Stimulated activated effector memory CD8-positive, alpha-beta T cell treated with anti-CD3 and anti-CD28 coated beads, Interleukin-12 subunit alpha, Interleukin-12 subunit beta, amount 100 ng/mL, for 72 hours (primary cell): ENCODE results near the gene TEX22.
A peak's percentile ranks its signal among the peaks of the same experiment; 100 is the strongest.

ENCODE experiments used
- ATAC-seq: fragments of 150-1000 bp; cut with Tn5 transposase; 2 replicates; pipeline ENCODE4 v1.10.0; 2021
- DNase-seq, 2 donors: peaks; one replicate each; pipeline ENCODE4 v3.0.0; 2021 to 2022; ENCODE audit warnings: low spot score in 2 of 2
- H3K27ac Mint-ChIP-seq: one replicate; pipeline ENCODE4 v1.8.0; 2022; ENCODE audit warnings: mild to moderate bottlenecking, mixed read lengths
- H3K36me3 Mint-ChIP-seq: one replicate; pipeline ENCODE4 v1.8.0; 2022; ENCODE audit warnings: mild to moderate bottlenecking, mixed read lengths
- H3K4me1 Mint-ChIP-seq: one replicate; pipeline ENCODE4 v1.8.0; 2022; ENCODE audit warnings: mixed read lengths
- H3K4me3 Mint-ChIP-seq: one replicate; pipeline ENCODE4 v1.8.0; 2022; ENCODE audit warnings: mild to moderate bottlenecking, mixed read lengths
- H3K9me3 Mint-ChIP-seq: one replicate; pipeline ENCODE4 v1.8.0; 2022; ENCODE audit warnings: mixed read lengths

TEX22 gene

DNA sequence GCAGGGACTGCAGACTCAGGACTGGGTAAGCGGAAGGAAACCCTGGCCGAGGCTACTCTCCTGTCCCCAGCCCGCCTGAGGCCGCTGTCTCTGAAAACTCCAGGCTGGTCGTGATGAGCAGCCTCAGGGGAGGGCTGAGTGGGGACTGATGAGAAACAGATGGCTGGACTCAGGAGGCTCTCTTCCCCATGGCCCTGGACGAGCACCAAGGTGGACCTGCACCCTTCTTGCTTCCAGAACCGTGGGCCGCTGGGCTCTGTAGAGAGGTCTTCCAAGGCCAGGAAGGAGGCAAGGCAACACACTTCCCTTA, 1.1 kb downstream of the TEX22 start:
- Mint-ChIP-seq H3K9me3 (peaks cover 3% of the 10 kb centered on the region), H3K4me1 (peaks cover 24% of the 10 kb centered on the region), H3K4me3 (peak overlapping the region; percentile 79), H3K36me3 (peaks cover 28% of the 10 kb centered on the region), H3K27ac (peak overlapping the region; percentile 88)
- ATAC-seq (no peak), DNase-seq (no peak)

DNA sequence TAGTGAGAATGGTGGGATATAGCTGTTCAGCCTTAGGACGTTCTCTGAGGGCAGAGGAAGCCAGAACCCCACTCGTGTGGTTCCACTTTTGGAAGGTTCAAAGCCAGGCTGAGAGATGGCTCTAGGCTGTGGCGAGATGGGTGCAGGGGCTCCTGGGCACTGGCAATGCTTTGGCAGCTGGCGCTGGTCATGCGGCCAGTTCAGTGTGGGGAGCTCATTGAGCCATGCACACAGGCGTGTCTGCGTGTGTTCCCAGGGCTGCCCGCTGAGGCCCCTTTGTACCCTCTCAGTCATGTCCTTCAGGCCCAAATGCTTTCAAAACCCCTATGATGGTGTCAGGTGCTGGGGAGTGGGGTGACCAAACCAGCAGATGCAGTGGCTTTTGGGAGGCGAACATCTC, 1.7 kb downstream of the TEX22 start:
- H3K27ac Mint-ChIP-seq: no peak overlapping the region
- DNase-seq (no peak), ATAC-seq (no peak)
- H3K36me3 Mint-ChIP-seq: peaks cover 28% of the 10 kb centered on the region
- H3K4me3 Mint-ChIP-seq: peak overlapping the region; percentile 79
- peaks cover 27% of the 10 kb centered on the region for H3K4me1 Mint-ChIP-seq
- peaks cover 3% of the 10 kb centered on the region for H3K9me3 Mint-ChIP-seq

DNA sequence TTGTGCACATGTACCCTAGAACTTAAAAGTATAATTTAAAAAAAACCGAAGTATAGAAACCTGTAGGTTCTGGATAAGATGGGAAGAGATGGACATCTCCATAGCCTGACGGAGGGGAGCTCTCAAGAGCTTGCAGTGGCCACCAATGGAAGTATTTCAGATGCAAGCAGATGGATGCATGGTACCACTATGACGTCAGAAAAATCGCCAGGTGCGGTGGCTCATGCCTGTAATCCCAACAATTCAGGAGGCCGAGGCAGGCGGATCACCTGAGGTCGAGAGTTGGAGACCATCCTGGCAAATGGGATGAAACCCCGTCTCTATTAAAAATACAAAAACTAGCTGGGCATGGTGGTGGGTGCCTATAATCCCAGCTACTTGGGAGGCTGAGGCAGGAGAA, 3.4 kb downstream of the TEX22 start:
- peaks cover 27% of the 10 kb centered on the region for H3K4me1 Mint-ChIP-seq
- no peak overlapping the region for H3K4me3 Mint-ChIP-seq
- no peak overlapping the region for H3K27ac Mint-ChIP-seq
- peaks cover 3% of the 10 kb centered on the region for H3K9me3 Mint-ChIP-seq
- no peak for ATAC-seq
- DNase-seq: no peak
- H3K36me3 Mint-ChIP-seq: peaks cover 28% of the 10 kb centered on the region

DNA sequence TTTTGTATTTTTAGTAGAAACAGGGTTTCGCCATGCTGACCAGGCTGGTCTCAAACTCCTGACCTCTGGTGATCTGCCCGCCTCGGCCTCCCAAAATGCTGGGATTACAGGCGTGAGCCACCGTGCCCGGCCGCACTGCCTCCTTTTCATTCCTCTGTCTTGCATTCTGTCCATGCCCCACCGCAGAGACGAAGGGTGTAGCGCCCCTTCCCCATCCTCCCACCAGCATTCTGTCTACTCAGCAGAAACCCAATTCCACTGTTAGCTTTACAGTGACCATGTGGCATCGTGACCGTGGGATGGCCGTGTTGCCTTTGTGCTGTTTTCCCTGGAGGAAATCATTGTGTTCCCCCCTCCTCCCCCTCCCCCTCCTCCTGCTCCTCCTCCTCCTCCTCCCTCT, 10.3 kb downstream of the TEX22 start:
- H3K9me3 Mint-ChIP-seq: no peaks in the 10 kb centered on the region
- peaks cover 14% of the 10 kb centered on the region for H3K4me1 Mint-ChIP-seq
- ATAC-seq (no peak), DNase-seq (no peak)
- H3K4me3 Mint-ChIP-seq: no peak overlapping the region
- H3K36me3 Mint-ChIP-seq: peaks cover 6% of the 10 kb centered on the region
- H3K27ac Mint-ChIP-seq: no peak overlapping the region

DNA sequence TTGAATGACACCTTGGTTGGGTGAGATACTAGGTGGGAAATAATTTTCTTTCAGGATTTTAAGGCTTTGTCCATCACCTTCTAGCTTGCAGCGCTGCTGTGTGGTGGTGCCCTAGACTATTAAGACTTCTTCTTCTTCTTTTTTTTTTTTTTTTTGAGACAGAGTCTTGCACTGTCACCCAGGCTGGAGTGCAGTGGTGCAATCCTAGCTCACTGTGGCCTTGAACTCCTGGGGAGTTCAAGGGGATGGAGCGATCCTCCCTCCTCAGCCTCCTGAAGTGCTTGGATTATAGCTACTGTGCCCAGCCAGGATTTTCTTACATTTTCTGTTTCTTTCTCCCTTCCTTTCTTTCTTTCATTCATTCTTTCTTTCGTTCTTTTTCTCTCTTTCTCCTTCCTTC, 11.0 kb downstream of the TEX22 start:
- H3K9me3 Mint-ChIP-seq: no peaks in the 10 kb centered on the region
- H3K4me3 Mint-ChIP-seq: no peak overlapping the region
- ATAC-seq: no peak
- no peak overlapping the region for H3K27ac Mint-ChIP-seq
- H3K4me1 Mint-ChIP-seq: peaks cover 10% of the 10 kb centered on the region
- no peak for DNase-seq
- H3K36me3 Mint-ChIP-seq: peaks cover 6% of the 10 kb centered on the region

DNA sequence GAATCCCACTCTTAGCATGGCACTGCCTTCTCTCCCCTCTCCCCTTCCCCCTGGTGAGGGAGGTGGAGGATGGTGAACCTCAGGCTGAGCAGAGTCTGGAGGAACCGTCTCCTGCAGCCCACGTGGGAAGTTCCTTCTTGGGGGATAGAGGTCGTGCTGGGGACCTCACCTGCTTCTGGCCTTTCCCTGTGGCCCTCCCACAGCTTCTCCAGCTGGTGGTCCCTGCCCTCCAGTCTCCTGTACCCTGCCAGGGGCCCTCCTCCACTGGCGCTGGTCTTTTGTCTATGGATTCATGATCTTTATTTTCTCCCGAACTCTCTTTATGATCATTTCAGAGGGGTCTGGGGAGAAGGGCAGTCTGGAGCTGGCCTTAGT, 12.3 kb downstream of the TEX22 start:
- no peaks in the 10 kb centered on the region for H3K9me3 Mint-ChIP-seq
- peak overlapping the region; percentile 39 for H3K4me3 Mint-ChIP-seq
- peaks cover 6% of the 10 kb centered on the region for H3K4me1 Mint-ChIP-seq
- DNase-seq (no peak), ATAC-seq (no peak)
- no peak overlapping the region for H3K27ac Mint-ChIP-seq
- H3K36me3 Mint-ChIP-seq: peaks cover 6% of the 10 kb centered on the region

DNA sequence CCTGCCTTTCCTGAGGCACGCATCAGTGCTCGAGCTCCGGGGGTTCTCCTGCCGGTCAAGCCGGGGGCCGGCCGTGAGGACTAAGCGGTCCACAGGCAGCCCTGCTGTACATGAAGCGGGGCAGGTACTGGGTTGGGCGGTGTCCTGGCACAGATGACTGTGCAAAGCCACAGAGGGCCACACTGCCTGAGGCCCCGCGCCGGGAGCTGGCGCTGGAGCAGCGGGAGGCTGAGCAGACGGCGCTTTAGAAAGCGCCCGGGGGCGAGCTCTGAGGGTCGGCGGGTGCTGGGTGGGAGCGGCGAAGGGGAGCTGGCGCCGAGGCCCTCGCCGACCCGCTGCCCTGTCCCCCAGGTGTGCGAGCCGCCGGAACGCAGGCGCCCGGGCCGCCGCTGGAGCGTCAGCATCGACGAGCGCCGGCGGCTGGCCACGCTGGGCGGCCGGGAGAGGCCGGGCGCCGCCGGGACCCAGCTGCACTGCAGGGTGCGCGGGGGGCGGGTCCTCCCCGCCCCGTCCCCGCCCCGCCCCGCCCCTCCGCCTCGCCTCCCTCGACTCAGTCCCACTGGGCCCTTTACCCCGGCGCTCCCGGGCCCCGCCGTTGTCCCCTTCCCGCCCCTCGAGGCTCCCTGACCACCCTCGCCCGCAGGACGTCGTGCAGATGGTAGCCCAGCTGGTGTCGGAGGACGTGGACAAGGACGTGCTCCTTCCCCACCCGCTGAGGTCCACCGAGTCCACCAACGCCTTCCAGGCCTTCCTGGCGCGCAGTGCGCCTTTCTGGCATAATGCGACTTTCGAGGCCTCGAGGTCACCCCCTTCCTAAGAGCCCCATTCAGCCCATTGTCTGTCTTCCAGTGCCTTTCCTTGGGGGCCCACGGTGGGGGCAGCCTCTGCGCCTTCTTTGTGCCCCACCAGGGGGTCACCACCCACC, 12.9 kb downstream of the TEX22 start:
- Mint-ChIP-seq H3K4me3 (peak overlapping the region; percentile 39), H3K36me3 (peaks cover 6% of the 10 kb centered on the region), H3K9me3 (no peaks in the 10 kb centered on the region), H3K4me1 (peaks cover 6% of the 10 kb centered on the region), H3K27ac (no peak overlapping the region)
- no peak for DNase-seq
- ATAC-seq: peak; percentile 66

DNA sequence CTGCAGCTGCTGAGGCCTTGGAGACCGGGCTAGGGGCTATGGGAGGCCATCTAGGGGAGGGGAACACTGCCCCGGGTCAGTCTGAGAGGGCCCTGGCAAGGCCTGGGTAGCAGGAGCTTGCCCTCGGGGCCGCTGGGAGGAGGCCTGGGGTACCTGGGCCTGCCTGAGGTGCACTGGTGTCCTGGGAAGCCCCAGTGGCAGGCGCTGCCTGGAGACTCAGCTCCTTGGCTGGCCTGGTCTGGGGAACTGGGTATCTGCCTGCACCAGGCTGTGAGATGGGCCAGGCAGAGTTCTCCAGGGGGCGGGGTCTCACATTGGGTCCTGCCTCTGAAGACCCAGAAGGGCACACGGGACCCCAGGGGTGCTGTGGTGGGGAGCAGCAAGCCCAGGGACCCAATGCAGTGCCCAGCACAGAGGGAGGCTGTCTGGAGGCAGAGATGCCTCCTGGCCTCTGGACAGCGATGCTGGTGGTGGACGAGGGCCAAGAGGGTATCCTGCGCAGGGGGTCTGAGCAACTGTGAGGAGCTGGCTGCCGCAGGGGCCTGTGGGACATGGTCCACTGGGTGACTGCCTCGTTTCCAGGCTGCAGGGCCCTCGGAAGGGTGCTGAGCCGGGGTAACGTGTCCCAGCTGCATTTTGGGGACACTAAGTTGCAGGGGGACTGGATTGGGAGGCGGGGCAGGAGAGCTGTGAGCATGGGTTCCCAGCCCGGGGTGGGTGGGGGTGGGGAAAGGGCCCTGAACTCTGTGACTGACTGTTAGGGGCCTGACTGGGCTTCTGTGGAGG, 13.8 kb downstream of the TEX22 start:
- DNase-seq (no peak), ATAC-seq (no peak)
- Mint-ChIP-seq H3K36me3 (peaks cover 6% of the 10 kb centered on the region), H3K4me3 (peak overlapping the region; percentile 39), H3K4me1 (peaks cover 6% of the 10 kb centered on the region), H3K27ac (no peak overlapping the region), H3K9me3 (no peaks in the 10 kb centered on the region)

DNA sequence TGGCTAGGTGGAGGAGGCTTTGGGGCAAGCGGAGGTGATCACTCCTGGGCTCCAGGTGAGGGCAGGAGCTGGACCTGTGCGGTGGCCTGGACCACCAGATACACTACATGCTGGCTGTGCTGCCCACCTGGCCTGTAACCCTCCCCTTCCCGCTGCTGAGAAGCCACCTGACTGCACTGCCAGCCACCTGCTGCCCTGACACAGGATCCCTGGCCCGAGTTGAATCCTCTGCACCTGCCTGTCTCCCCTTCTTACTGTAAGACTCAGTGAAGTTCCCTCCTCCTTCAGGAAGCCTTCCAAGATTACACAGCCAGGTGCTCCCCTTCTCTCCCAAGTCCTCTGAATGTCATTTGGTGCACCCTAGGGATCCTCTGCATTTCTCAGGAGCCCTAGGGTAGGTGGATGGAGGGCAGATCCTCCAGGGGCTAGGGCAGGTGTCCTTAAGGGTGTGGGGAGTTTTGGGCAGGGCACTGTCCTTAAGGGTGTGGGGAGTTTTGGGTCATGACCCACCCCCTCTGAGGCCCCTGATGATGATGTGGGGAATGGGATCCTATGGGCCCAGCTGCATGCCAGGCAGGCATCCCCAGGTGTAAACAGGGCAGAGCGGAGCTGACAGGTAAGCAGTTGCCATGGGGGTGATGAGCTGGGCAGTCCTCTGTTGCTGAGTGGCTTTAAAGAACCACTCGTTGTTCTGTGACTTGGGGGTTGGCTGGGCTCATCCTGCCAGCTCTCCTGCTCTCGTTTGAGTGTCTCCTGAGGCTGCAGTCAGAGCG, 14.6 kb downstream of the TEX22 start:
- no peak for ATAC-seq
- DNase-seq: no peak
- Mint-ChIP-seq H3K36me3 (peaks cover 6% of the 10 kb centered on the region), H3K27ac (no peak overlapping the region), H3K4me1 (peaks cover 6% of the 10 kb centered on the region), H3K4me3 (no peak overlapping the region), H3K9me3 (no peaks in the 10 kb centered on the region)

DNA sequence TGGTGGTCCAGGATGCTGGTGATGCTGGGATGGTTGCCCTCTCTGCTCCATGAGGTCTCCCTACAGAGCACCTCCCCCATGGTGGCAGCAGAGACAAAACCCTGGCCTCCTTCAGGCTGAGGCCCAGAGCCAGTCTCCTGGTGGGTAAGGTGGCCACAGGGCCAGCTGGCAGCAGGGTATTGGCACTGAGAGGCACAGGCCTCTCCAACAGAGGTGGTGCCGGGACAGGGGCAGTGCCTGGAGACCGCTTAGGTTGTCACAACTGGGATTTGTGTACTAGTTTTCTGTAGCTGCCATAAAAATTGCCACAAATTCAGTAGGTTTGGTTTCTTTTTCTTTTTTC, 15.2 kb downstream of the TEX22 start:
- DNase-seq (no peak), ATAC-seq (no peak)
- Mint-ChIP-seq H3K9me3 (no peaks in the 10 kb centered on the region), H3K4me3 (no peak overlapping the region), H3K4me1 (peaks cover 9% of the 10 kb centered on the region), H3K27ac (no peak overlapping the region), H3K36me3 (peaks cover 6% of the 10 kb centered on the region)

DNA sequence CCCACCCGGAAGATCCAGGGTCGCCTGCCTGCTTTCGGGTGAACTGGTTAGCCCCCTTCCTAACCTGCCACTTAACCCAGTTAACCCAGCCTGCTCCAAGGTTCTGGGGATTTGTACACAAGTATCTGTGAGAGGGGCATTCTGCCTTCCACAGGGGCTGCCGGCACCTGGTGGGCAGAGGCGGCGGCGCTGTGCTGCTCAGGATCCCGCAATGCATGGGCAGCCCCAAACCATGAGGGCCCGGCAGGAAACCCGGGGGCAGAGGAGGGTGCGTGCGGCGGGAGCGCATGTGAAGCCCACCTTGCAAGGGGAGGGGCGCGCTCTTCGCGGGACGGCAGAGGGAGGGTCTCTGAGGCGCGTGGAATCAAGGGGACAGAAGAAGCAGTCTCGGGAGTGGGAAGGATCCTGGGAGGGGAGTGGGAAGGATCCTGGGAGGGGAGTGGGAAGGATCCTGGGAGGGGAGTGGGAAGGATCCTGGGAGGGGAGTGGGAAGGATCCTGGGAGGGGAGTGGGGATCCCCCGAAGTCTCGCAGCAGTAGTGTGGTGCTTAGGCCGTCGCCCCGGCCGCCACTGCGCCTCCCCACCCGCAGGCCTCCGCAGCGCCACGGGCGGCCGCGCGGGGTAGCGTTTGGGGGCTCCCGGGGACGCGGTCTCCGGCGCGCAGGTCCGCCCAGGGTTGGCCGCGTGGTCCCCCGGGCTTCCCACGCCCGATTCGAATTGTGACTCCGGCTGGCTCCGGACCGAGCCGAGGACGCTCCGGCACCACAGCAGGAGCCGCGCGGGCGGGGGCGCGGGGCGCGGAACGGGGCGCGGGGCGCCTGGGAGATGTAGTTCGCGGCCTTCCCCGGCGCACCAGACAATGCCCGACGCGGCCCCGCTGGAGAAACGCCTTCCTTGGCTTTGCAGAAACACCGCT, 16.4 kb downstream of the TEX22 start:
- Mint-ChIP-seq H3K4me3 (peak overlapping the region; percentile 40), H3K27ac (no peak overlapping the region)
- peak; percentile 66 to 80 for DNase-seq

DNA sequence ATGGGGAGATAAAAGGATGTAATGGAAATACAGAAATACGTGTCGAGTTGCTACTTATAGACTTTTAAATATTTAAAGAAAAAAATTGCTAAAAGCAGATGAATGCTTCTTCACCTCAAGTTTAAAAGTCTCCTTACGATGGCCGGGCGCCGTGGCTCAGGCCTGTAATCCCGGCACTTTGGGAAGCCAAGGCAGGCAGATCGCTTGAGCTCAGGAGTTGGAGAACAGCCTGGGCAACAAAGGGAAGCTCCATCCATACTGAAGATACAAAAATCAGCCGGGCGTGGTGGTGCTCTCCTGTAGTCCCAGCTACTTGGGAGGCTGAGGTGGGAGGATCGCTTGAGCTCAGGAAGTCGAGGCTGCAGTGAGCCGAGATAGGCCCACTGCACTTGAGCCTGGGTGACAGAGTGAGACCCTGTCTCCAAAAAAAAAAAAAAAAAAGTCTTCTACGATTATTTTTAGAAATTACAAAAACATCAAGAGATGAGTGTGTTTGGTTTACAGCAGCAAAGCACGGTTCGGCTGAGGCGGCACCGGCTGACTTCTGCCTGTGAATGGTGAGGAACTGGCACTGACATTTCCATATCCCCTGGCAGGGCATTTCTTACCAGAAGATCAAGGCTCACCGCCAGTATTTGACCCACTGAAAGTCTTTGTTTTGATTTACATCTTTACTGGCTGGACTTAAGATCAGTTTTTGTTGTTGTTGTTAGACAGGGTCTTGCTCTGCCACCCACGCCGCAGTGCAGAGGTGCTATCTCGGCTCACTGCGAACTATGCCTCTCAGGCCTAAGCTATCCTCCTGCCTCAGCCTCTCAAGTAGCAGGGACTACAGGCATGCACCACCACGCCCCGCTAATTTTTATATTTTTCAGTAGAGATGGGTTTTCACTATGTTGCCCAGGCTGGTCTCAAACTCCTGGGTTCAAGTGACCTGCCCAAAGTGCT, 17.4 kb downstream of the TEX22 start:
- H3K27ac Mint-ChIP-seq: no peak overlapping the region
- DNase-seq: no peak
- H3K4me1 Mint-ChIP-seq: peaks cover 19% of the 10 kb centered on the region
- H3K4me3 Mint-ChIP-seq: peak overlapping the region; percentile 40
- H3K36me3 Mint-ChIP-seq: peaks cover 4% of the 10 kb centered on the region
- H3K9me3 Mint-ChIP-seq: no peaks in the 10 kb centered on the region
- no peak for ATAC-seq

More for the DNA sequence above, 16.4 kb downstream of the TEX22 start:
- H3K36me3 Mint-ChIP-seq: peaks cover 2% of the 10 kb centered on the region
- peak; percentile 87 for ATAC-seq
- H3K9me3 Mint-ChIP-seq: no peaks in the 10 kb centered on the region
- H3K4me1 Mint-ChIP-seq: peaks cover 16% of the 10 kb centered on the region

DNA sequence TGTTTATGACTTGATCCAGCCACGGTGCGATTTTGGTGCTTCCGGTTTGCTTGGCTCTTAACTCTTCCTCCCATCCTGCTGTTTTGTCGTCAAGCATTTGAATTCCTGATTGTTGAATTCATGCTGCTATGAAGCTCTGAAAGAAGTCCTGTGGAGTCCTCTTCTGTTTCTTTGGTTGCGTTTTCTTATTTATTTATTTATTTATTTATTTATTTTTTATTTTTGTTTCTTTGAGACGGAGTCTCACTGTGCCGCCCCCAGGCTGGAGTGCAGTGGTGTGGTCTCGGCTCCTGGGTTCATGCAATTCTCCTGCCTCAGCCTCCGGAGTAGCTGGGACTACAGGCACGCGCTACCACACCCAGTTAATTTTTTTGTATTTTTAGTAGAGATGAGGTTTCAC, 18.3 kb downstream of the TEX22 start:
- Mint-ChIP-seq H3K27ac (no peak overlapping the region), H3K9me3 (no peaks in the 10 kb centered on the region), H3K4me3 (no peak overlapping the region), H3K36me3 (peaks cover 11% of the 10 kb centered on the region), H3K4me1 (peaks cover 28% of the 10 kb centered on the region)
- ATAC-seq (no peak), DNase-seq (no peak)

DNA sequence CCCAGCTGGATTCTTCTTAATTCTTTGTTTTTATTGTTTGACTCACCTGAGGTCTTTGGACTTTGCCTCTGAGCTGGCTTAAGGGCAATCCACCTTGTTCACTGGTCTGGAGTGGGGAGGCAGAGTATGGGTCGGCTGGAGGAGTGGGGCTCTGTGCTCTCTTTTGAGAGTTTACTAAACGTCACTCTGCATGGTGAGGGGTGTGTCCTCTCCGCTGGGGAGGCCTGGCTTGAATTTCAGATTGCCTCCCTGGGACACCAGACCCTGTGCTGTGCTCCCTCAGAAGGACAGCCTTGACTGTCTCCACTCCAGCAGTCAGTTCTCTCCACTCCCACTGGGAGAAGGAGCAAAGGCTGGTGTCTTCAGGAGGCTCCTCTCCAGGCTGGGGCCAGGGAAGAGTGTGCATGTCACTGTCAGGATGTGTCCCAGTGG, 19.4 kb downstream of the TEX22 start:
- peaks cover 37% of the 10 kb centered on the region for H3K4me1 Mint-ChIP-seq
- ATAC-seq (no peak), DNase-seq (no peak)
- H3K9me3 Mint-ChIP-seq: no peaks in the 10 kb centered on the region
- no peak overlapping the region for H3K27ac Mint-ChIP-seq
- H3K4me3 Mint-ChIP-seq: peak overlapping the region; percentile 52
- peaks cover 21% of the 10 kb centered on the region for H3K36me3 Mint-ChIP-seq
